ENCODE measurements around the gene ABLIM1.

ABLIM1 gene

GRCh38 chr10:114473776-114474175 is 184.3 kb downstream of the ABLIM1 start:
- Histone ChIP-seq H3K4me1 (ENCODE audit: control insufficient read depth, insufficient read depth, low read length) (peaks cover 17% of the 10 kb centered on the region), H3K27me3 (ENCODE audit: control insufficient read depth, insufficient read depth, low read length) (no peaks in the 10 kb centered on the region), H3K36me3 (ENCODE audit: control insufficient read depth, insufficient read depth, low read length) (no peaks in the 10 kb centered on the region), H3K9me3 (ENCODE audit: control insufficient read depth, insufficient read depth, low read length) (no peaks in the 10 kb centered on the region), H3K27ac (ENCODE audit: low read depth, low read length) (no peak overlapping the region), H3K4me3 (ENCODE audit: low read depth, low read length) (no peak overlapping the region), H3K9ac (ENCODE audit: low read depth, low read length) (no peak overlapping the region)

GRCh38 chr10:114472877-114473253 is 185.2 kb downstream of the ABLIM1 start:
- H3K4me1 ChIP-seq (ENCODE audit: control insufficient read depth, insufficient read depth, low read length), result peaks cover 17% of the 10 kb centered on the region
- H3K36me3 ChIP-seq (ENCODE audit: control insufficient read depth, insufficient read depth, low read length), result no peaks in the 10 kb centered on the region
- H3K27ac ChIP-seq (ENCODE audit: low read depth, low read length), result peak overlapping the region; percentile 73
- 0 out of 2 replicates have a peak overlapping the region, but pooled peaks have one; percentile 17 for H3K9ac ChIP-seq (ENCODE audit: low read depth, low read length)
- H3K9me3 ChIP-seq (ENCODE audit: control insufficient read depth, insufficient read depth, low read length), result no peaks in the 10 kb centered on the region
- H3K4me3 ChIP-seq (ENCODE audit: low read depth, low read length), result no peak overlapping the region
- no peaks in the 10 kb centered on the region for H3K27me3 ChIP-seq (ENCODE audit: control insufficient read depth, insufficient read depth, low read length)

GRCh38 chr10:114471906-114472876 is 185.9 kb downstream of the ABLIM1 start:
- Histone ChIP-seq H3K4me1 (ENCODE audit: control insufficient read depth, insufficient read depth, low read length) (peaks cover 17% of the 10 kb centered on the region), H3K9ac (ENCODE audit: low read depth, low read length) (peak overlapping the region; percentile 17; the same call in 1 of the 2 replicates), H3K4me3 (ENCODE audit: low read depth, low read length) (no peak overlapping the region), H3K36me3 (ENCODE audit: control insufficient read depth, insufficient read depth, low read length) (no peaks in the 10 kb centered on the region), H3K27ac (ENCODE audit: low read depth, low read length) (peak overlapping the region; percentile 73), H3K27me3 (ENCODE audit: control insufficient read depth, insufficient read depth, low read length) (no peaks in the 10 kb centered on the region), H3K9me3 (ENCODE audit: control insufficient read depth, insufficient read depth, low read length) (no peaks in the 10 kb centered on the region)

- no peaks in the 10 kb centered on the region for H3K36me3 ChIP-seq (ENCODE audit: control insufficient read depth, insufficient read depth, low read length)
- H3K9me3 ChIP-seq (ENCODE audit: control insufficient read depth, insufficient read depth, low read length), result no peaks in the 10 kb centered on the region
- H3K4me3 ChIP-seq (ENCODE audit: low read depth, low read length), result no peak overlapping the region
- H3K27ac ChIP-seq (ENCODE audit: low read depth, low read length), result no peak overlapping the region
- no peak overlapping the region for H3K9ac ChIP-seq (ENCODE audit: low read depth, low read length)
- peaks cover 17% of the 10 kb centered on the region for H3K4me1 ChIP-seq (ENCODE audit: control insufficient read depth, insufficient read depth, low read length)
- no peaks in the 10 kb centered on the region for H3K27me3 ChIP-seq (ENCODE audit: control insufficient read depth, insufficient read depth, low read length)
These were observed 186.8 kb downstream of the ABLIM1 start for GRCh38 chr10:114470956-114471905.

- no peaks in the 10 kb centered on the region for H3K36me3 ChIP-seq (ENCODE audit: control insufficient read depth, insufficient read depth, low read length)
- no peak overlapping the region for H3K4me3 ChIP-seq (ENCODE audit: low read depth, low read length)
- H3K9ac ChIP-seq (ENCODE audit: low read depth, low read length), result no peak overlapping the region
- H3K9me3 ChIP-seq (ENCODE audit: control insufficient read depth, insufficient read depth, low read length), result no peaks in the 10 kb centered on the region
- H3K27ac ChIP-seq (ENCODE audit: low read depth, low read length), result no peak overlapping the region
- H3K4me1 ChIP-seq (ENCODE audit: control insufficient read depth, insufficient read depth, low read length), result peaks cover 17% of the 10 kb centered on the region
- H3K27me3 ChIP-seq (ENCODE audit: control insufficient read depth, insufficient read depth, low read length), result no peaks in the 10 kb centered on the region
These were observed 187.7 kb downstream of the ABLIM1 start for GRCh38 chr10:114470361-114470760.

- no peaks in the 10 kb centered on the region for H3K27me3 ChIP-seq (ENCODE audit: control insufficient read depth, insufficient read depth, low read length)
- no peak overlapping the region for H3K9ac ChIP-seq (ENCODE audit: low read depth, low read length)
- no peak overlapping the region for H3K27ac ChIP-seq (ENCODE audit: low read depth, low read length)
- 0 out of 2 replicates have a peak, but pooled peaks cover 8% of the 10 kb centered on the region for H3K36me3 ChIP-seq (ENCODE audit: control insufficient read depth, insufficient read depth, low read length)
- H3K4me1 ChIP-seq (ENCODE audit: control insufficient read depth, insufficient read depth, low read length), result 0 out of 2 replicates have a peak, but pooled peaks cover 2% of the 10 kb centered on the region
- no peak overlapping the region for H3K4me3 ChIP-seq (ENCODE audit: low read depth, low read length)
- no peaks in the 10 kb centered on the region for H3K9me3 ChIP-seq (ENCODE audit: control insufficient read depth, insufficient read depth, low read length)
These were observed 199.1 kb downstream of the ABLIM1 start for GRCh38 chr10:114458955-114459354.

- Histone ChIP-seq H3K27ac (ENCODE audit: low read depth, low read length) (no peak overlapping the region), H3K27me3 (ENCODE audit: control insufficient read depth, insufficient read depth, low read length) (no peaks in the 10 kb centered on the region), H3K36me3 (ENCODE audit: control insufficient read depth, insufficient read depth, low read length) (0 out of 2 replicates have a peak, but pooled peaks cover 2% of the 10 kb centered on the region), H3K4me3 (ENCODE audit: low read depth, low read length) (no peak overlapping the region), H3K9me3 (ENCODE audit: control insufficient read depth, insufficient read depth, low read length) (no peaks in the 10 kb centered on the region), H3K4me1 (ENCODE audit: control insufficient read depth, insufficient read depth, low read length) (0 out of 2 replicates have a peak, but pooled peaks cover 2% of the 10 kb centered on the region), H3K9ac (ENCODE audit: low read depth, low read length) (no peak overlapping the region)
These were observed 199.7 kb downstream of the ABLIM1 start for GRCh38 chr10:114458216-114458920.

- Histone ChIP-seq H3K9ac (ENCODE audit: low read depth, low read length) (no peak overlapping the region), H3K4me1 (ENCODE audit: control insufficient read depth, insufficient read depth, low read length) (peaks cover 7% of the 10 kb centered on the region), H3K9me3 (ENCODE audit: control insufficient read depth, insufficient read depth, low read length) (no peaks in the 10 kb centered on the region), H3K27me3 (ENCODE audit: control insufficient read depth, insufficient read depth, low read length) (no peaks in the 10 kb centered on the region), H3K36me3 (ENCODE audit: control insufficient read depth, insufficient read depth, low read length) (no peaks in the 10 kb centered on the region), H3K4me3 (ENCODE audit: low read depth, low read length) (no peak overlapping the region), H3K27ac (ENCODE audit: low read depth, low read length) (no peak overlapping the region)
These were observed 204.5 kb downstream of the ABLIM1 start for GRCh38 chr10:114453576-114453975.

GRCh38 chr10:114448897-114449296 is 209.2 kb downstream of the ABLIM1 start:
- Histone ChIP-seq H3K9me3 (ENCODE audit: control insufficient read depth, insufficient read depth, low read length) (no peaks in the 10 kb centered on the region), H3K4me1 (ENCODE audit: control insufficient read depth, insufficient read depth, low read length) (peaks cover 7% of the 10 kb centered on the region), H3K27ac (ENCODE audit: low read depth, low read length) (no peak overlapping the region)

GRCh38 chr10:114445332-114445731 is 212.7 kb downstream of the ABLIM1 start:
- H3K9me3 ChIP-seq (ENCODE audit: control insufficient read depth, insufficient read depth, low read length), result no peaks in the 10 kb centered on the region
- H3K4me3 ChIP-seq (ENCODE audit: low read depth, low read length), result no peak overlapping the region
- H3K4me1 ChIP-seq (ENCODE audit: control insufficient read depth, insufficient read depth, low read length), result peaks cover 7% of the 10 kb centered on the region
- peaks cover 6% of the 10 kb centered on the region; the same call in 1 of the 2 replicates for H3K36me3 ChIP-seq (ENCODE audit: control insufficient read depth, insufficient read depth, low read length)
- H3K27me3 ChIP-seq (ENCODE audit: control insufficient read depth, insufficient read depth, low read length), result no peaks in the 10 kb centered on the region
- H3K9ac ChIP-seq (ENCODE audit: low read depth, low read length), result no peak overlapping the region
- no peak overlapping the region for H3K27ac ChIP-seq (ENCODE audit: low read depth, low read length)

More at GRCh38 chr10:114448897-114449296, 209.2 kb downstream of the ABLIM1 start:
- no peaks in the 10 kb centered on the region for H3K27me3 ChIP-seq (ENCODE audit: control insufficient read depth, insufficient read depth, low read length)
- H3K4me3 ChIP-seq (ENCODE audit: low read depth, low read length), result no peak overlapping the region
- no peak overlapping the region for H3K9ac ChIP-seq (ENCODE audit: low read depth, low read length)
- H3K36me3 ChIP-seq (ENCODE audit: control insufficient read depth, insufficient read depth, low read length), result no peaks in the 10 kb centered on the region; the same call in 1 of the 2 replicates
